ENCODE measurements around the gene GART. TPM values are rescaled to one million over a fixed set of nuclear protein-coding genes. Genes with fewer than 3 reads are reported as not detected.

The GART gene
- total RNA-seq, 1 donor from 2014 or later = 76.1 TPM

- no peak for DNase-seq (ENCODE audit: low spot score)
- Mint-ChIP-seq H3K4me3 (ENCODE audit: unreplicated experiment) (peak overlapping the region; percentile 97), H3K27ac (ENCODE audit: unreplicated experiment) (no peak overlapping the region), H3K4me1 (ENCODE audit: unreplicated experiment) (peaks cover 10% of the 10 kb centered on the region), H3K36me3 (ENCODE audit: low read depth, unreplicated experiment) (peaks cover 10% of the 10 kb centered on the region), H3K27me3 (ENCODE audit: unreplicated experiment) (peaks cover 7% of the 10 kb centered on the region), H3K9me3 (ENCODE audit: unreplicated experiment) (no peaks in the 10 kb centered on the region)
- TF ChIP-seq CTCF (IDR thresholded peaks at IDR 0.05; ENCODE audit: unreplicated experiment) = no peak
Measured at GRCh38 chr21:33481314-33481943, 60.5 kb downstream of the GART start.

- H3K36me3 Mint-ChIP-seq (ENCODE audit: low read depth, unreplicated experiment) = peaks cover 10% of the 10 kb centered on the region
- TF ChIP-seq CTCF (IDR thresholded peaks at IDR 0.05; ENCODE audit: unreplicated experiment) = no peak
- DNase-seq (ENCODE audit: low spot score) = no peak
- H3K4me3 Mint-ChIP-seq (ENCODE audit: unreplicated experiment) = peak overlapping the region; percentile 97
- H3K4me1 Mint-ChIP-seq (ENCODE audit: unreplicated experiment) = peaks cover 10% of the 10 kb centered on the region
- no peaks in the 10 kb centered on the region for H3K9me3 Mint-ChIP-seq (ENCODE audit: unreplicated experiment)
- H3K27me3 Mint-ChIP-seq (ENCODE audit: unreplicated experiment) = peaks cover 7% of the 10 kb centered on the region
- H3K27ac Mint-ChIP-seq (ENCODE audit: unreplicated experiment) = peak overlapping the region; percentile 93
Measured at GRCh38 chr21:33480481-33481103, 61.3 kb downstream of the GART start.

- Mint-ChIP-seq H3K36me3 (ENCODE audit: low read depth, unreplicated experiment) (peaks cover 10% of the 10 kb centered on the region), H3K4me1 (ENCODE audit: unreplicated experiment) (peaks cover 10% of the 10 kb centered on the region), H3K27ac (ENCODE audit: unreplicated experiment) (peak within 1 kb of the TSS; percentile 93), H3K9me3 (ENCODE audit: unreplicated experiment) (no peaks in the 10 kb centered on the region), H3K4me3 (ENCODE audit: unreplicated experiment) (peak within 1 kb of the TSS; percentile 97), H3K27me3 (ENCODE audit: unreplicated experiment) (peaks cover 7% of the 10 kb centered on the region)
- DNase-seq (ENCODE audit: low spot score) = peak; percentile 96
- no peak for TF ChIP-seq CTCF (IDR thresholded peaks at IDR 0.05; ENCODE audit: unreplicated experiment)
Measured at GRCh38 chr21:33479679-33480480, 62.0 kb downstream of the GART start, which contains the start of gene TMEM50B. Gene TMEM50B, minus strand, starts transcription at chr21:33479974. Its CDS starts 11,089 bp downstream, at chr21:33468885.

GRCh38 chr21:33478935-33479678 lies 62.8 kb downstream of the GART start:
- no peaks in the 10 kb centered on the region for H3K9me3 Mint-ChIP-seq (ENCODE audit: unreplicated experiment)
- H3K4me1 Mint-ChIP-seq (ENCODE audit: unreplicated experiment) = peaks cover 10% of the 10 kb centered on the region
- peak; percentile 43 for DNase-seq (ENCODE audit: low spot score)
- no peak for TF ChIP-seq CTCF (IDR thresholded peaks at IDR 0.05; ENCODE audit: unreplicated experiment)
- peak overlapping the region; percentile 91 for H3K4me3 Mint-ChIP-seq (ENCODE audit: unreplicated experiment)
- peaks cover 7% of the 10 kb centered on the region for H3K27me3 Mint-ChIP-seq (ENCODE audit: unreplicated experiment)
- peaks cover 10% of the 10 kb centered on the region for H3K36me3 Mint-ChIP-seq (ENCODE audit: low read depth, unreplicated experiment)
- H3K27ac Mint-ChIP-seq (ENCODE audit: unreplicated experiment) = peak overlapping the region; percentile 21
